ENCODE results near the gene CTAG1B.
"Not testable (repeated sequence)": the region's sequence is repeated elsewhere in the genome, so short reads cannot be mapped to it uniquely, and the experiment has no call there.

Gene CTAG1B

GRCh38 chrX:154619182-154619581 lies at the start of gene CTAG1B:
CTAG1B (minus strand) TSS chrX:154619282; CDS start chrX:154619218, 64 bp downstream.
- not testable (repeated sequence) for DNase-seq (ENCODE audit: low spot score)

- no peak for DNase-seq (ENCODE audit: low spot score)
Measured at GRCh38 chrX:154661899-154662298, 42.8 kb upstream of the CTAG1B start.

GRCh38 chrX:154661170-154661569 lies 42.1 kb upstream of the CTAG1B start:
- no peak for DNase-seq (ENCODE audit: low spot score)

- no peak for DNase-seq (ENCODE audit: low spot score)
Measured at GRCh38 chrX:154660541-154660940, 41.5 kb upstream of the CTAG1B start.

GRCh38 chrX:154658957-154659356 lies 39.9 kb upstream of the CTAG1B start:
- no peak for DNase-seq (ENCODE audit: low spot score)

GRCh38 chrX:154658187-154658586 lies 39.1 kb upstream of the CTAG1B start:
- DNase-seq (ENCODE audit: low spot score) = no peak

GRCh38 chrX:154657226-154657805 lies 38.2 kb upstream of the CTAG1B start:
- DNase-seq (ENCODE audit: low spot score) = no peak

GRCh38 chrX:154655786-154656185 lies 36.7 kb upstream of the CTAG1B start:
- no peak for DNase-seq (ENCODE audit: low spot score)

GRCh38 chrX:154655346-154655745 lies 36.3 kb upstream of the CTAG1B start:
- no peak for DNase-seq (ENCODE audit: low spot score)

- DNase-seq (ENCODE audit: low spot score) = no peak
Measured at GRCh38 chrX:154654925-154655324, 35.8 kb upstream of the CTAG1B start.

GRCh38 chrX:154654372-154654771 lies 35.3 kb upstream of the CTAG1B start:
- no peak for DNase-seq (ENCODE audit: low spot score)

GRCh38 chrX:154653413-154653812 lies 34.3 kb upstream of the CTAG1B start, which contains the start of gene CTAG2:
CTAG2 (minus strand) TSS chrX:154653579; CDS start chrX:154653515, 64 bp downstream.
- not testable (repeated sequence) for DNase-seq (ENCODE audit: low spot score)

- no peak for DNase-seq (ENCODE audit: low spot score)
Measured at GRCh38 chrX:154653048-154653401, 33.9 kb upstream of the CTAG1B start.

- no peak for DNase-seq (ENCODE audit: low spot score)
Measured at GRCh38 chrX:154652311-154653047, 33.4 kb upstream of the CTAG1B start.

GRCh38 chrX:154650221-154650510 lies 31.1 kb upstream of the CTAG1B start:
- no peak for DNase-seq (ENCODE audit: low spot score)

- no peak for DNase-seq (ENCODE audit: low spot score)
Measured at GRCh38 chrX:154649503-154650220, 30.6 kb upstream of the CTAG1B start.

- DNase-seq (ENCODE audit: low spot score) = no peak
Measured at GRCh38 chrX:154648931-154649330, 29.8 kb upstream of the CTAG1B start.

GRCh38 chrX:154645745-154646378 lies 26.8 kb upstream of the CTAG1B start:
- DNase-seq (ENCODE audit: low spot score) = not testable (repeated sequence)

- DNase-seq (ENCODE audit: low spot score) = not testable (repeated sequence)
Measured at GRCh38 chrX:154643708-154644107, 24.6 kb upstream of the CTAG1B start.

GRCh38 chrX:154641740-154642139 lies 22.7 kb upstream of the CTAG1B start:
- not testable (repeated sequence) for DNase-seq (ENCODE audit: low spot score)

GRCh38 chrX:154633661-154634060 lies 14.6 kb upstream of the CTAG1B start:
- DNase-seq (ENCODE audit: low spot score) = not testable (repeated sequence)

GRCh38 chrX:154630949-154631348 lies 11.9 kb upstream of the CTAG1B start:
- not testable (repeated sequence) for DNase-seq (ENCODE audit: low spot score)

- DNase-seq (ENCODE audit: low spot score) = not testable (repeated sequence)
Measured at GRCh38 chrX:154628960-154629359, 9.9 kb upstream of the CTAG1B start.
